GM21515 (cell line): ENCODE results near the gene CSPG4.
"Not testable (repeated sequence)": the region's sequence is repeated elsewhere in the genome, so short reads cannot be mapped to it uniquely, and the experiment has no call there.

Experiments
- ATAC-seq: cut with Tn5 transposase; IDR thresholded peaks from one replicate; pipeline ENCODE4 v1.9.1; 2021; ENCODE audit not compliant: unreplicated experiment

Gene CSPG4, protein sequence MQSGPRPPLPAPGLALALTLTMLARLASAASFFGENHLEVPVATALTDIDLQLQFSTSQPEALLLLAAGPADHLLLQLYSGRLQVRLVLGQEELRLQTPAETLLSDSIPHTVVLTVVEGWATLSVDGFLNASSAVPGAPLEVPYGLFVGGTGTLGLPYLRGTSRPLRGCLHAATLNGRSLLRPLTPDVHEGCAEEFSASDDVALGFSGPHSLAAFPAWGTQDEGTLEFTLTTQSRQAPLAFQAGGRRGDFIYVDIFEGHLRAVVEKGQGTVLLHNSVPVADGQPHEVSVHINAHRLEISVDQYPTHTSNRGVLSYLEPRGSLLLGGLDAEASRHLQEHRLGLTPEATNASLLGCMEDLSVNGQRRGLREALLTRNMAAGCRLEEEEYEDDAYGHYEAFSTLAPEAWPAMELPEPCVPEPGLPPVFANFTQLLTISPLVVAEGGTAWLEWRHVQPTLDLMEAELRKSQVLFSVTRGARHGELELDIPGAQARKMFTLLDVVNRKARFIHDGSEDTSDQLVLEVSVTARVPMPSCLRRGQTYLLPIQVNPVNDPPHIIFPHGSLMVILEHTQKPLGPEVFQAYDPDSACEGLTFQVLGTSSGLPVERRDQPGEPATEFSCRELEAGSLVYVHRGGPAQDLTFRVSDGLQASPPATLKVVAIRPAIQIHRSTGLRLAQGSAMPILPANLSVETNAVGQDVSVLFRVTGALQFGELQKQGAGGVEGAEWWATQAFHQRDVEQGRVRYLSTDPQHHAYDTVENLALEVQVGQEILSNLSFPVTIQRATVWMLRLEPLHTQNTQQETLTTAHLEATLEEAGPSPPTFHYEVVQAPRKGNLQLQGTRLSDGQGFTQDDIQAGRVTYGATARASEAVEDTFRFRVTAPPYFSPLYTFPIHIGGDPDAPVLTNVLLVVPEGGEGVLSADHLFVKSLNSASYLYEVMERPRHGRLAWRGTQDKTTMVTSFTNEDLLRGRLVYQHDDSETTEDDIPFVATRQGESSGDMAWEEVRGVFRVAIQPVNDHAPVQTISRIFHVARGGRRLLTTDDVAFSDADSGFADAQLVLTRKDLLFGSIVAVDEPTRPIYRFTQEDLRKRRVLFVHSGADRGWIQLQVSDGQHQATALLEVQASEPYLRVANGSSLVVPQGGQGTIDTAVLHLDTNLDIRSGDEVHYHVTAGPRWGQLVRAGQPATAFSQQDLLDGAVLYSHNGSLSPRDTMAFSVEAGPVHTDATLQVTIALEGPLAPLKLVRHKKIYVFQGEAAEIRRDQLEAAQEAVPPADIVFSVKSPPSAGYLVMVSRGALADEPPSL (N-terminal part only)

DNA sequence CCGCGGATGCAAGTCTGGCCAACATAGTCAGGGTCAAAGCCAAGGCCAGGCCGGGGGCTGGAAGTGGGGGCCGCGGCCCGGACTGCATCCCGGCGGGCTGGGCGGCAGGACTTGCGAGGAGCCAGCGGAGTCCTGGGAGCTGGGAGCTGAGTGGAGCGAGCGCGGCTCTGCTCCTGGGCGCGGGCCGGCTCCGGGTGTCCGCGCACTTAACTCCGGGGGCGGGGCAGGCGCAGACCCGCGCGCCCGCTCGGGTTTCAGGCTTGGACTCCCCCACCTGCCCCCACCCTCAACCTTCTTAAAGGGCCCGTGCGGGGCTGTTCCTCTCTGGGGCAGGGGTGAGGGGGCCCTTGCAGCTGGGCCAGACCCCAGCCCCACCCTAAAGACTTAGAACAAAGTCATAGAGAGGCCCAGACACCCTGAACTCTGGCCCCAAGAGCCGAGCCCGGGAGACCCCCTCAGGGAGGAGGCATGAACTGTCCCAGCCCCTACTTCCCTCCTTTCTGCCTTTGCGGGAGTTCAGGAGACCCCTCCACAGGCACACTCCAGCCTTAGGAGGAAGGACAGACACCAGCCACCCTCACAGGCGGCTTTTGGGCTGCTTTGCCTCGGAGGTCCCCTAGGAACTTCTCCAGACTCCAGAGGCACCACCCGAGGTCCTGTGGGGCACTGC lies at the start of gene CSPG4:
TSS of gene CSPG4 (minus strand) at position 181 of the 670 bp plus-strand sequence. CDS start at position 88, 93 bp downstream.
- no peak for ATAC-seq

DNA sequence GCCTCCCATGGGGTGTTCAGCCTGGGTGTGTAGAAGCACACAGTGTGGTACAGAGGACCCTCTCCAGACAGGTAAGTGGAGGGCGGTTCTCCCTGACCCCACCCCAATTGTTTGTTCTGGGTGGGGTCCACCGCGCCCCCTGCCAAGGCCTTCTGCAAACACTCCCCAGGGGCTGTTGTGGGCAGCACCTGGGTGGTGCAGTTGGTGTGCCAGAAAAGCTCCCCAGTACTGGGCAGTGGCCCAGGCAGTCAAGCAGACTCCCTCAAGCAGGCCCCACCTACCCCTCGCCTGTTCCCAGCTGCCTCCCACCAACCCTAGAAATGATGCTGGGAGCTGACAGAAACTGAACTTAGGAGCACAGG lies 49.7 kb upstream of the CSPG4 start:
- not testable (repeated sequence) for ATAC-seq

DNA sequence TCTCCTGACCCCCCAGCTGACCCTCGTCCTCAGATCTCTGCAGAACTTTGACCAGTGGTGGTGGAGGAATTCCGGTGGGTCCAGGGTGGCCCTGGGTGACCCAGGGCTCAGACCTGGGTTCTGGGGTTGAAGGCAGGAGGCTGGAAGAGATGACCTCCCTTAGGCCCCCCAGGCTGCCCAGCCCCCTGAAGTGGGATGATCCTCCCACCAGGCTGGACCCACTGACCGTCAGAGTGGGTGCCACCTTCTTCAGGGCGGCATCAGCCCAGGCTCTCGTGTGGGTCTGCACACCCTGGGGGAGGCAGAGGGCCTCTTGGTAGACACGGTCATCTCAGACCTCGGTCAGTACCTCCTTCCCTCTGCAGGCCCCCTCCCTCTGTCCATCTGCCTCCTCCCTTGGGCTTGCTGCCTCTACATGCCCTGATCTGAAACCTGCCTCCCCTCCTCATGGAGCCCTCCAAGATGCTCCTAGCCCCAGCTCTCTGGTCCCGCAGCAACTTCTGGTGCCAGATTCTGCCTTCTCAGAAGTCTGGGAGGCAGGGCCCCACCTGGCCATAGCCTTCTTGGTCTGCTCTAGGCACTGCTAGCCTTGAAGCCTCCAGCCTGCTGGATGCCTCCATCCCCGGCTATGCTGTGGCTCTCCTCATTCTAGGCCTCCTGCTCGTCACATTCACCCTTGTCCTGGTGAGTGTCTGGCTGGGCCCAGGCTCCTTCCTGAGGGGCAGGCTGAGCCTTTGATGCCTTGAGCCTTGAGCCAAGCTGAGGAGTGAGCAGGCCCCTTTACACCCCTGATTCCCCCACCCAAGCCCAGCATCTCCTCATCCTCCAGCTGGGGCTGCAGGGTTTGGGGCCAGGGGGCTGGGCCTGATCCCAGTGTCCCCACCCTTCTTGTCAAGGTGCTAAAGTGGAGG lies 49.1 kb upstream of the CSPG4 start:
- no peak for ATAC-seq

DNA sequence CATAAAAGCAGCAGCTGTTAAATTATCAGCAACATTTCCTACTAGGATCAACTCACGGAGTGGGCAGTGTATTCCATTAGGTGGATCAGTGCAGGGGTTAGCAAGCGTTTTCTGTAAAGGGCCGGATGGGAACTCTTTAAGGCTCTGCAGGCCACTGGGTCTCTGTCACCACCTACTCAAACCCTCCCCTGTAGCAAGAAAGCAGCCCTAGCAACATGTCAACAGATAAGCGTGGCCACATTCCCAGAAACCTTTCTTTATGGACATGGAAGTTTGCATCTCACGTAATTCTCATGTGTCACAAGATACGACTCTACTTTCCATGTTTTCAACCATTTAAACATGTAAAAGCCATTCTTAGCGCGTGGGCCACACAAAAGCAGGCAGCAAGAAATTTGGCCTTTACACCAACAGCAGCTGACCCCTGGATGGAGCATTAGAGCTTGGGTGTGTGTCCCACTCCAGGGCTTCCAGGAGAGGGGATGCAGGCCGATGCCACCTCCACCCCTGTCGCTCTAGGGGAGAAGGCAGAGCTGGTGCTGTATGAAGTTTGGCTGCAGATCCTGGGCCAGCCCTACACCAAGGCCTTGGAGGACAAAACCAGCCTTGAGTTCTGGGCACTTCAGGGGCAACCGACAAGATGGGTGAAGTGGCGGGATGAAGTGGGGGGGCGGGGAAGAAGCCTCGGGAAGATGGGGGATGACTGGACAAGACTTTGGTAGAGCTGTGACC lies 48.2 kb upstream of the CSPG4 start:
- no peak for ATAC-seq

DNA sequence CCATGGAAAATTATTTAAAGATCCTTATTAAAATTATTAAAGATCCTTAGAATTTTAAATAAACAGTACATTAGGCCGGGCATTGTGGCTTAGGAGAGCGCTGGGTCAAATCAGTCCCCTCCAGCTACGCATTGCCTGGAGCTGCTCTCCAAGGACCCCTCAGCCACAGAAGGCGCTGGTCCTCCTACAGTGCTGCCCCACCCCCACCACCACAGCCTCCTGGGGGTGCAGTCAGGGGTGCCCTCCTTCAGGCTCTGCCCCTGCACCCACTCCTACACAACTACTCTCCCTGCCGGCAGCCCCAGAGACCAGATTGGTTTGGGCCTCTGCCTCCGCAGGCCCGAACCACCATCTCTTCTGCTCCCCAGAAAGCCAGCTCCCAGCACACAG lies 47.5 kb upstream of the CSPG4 start:
- ATAC-seq = not testable (repeated sequence)

DNA sequence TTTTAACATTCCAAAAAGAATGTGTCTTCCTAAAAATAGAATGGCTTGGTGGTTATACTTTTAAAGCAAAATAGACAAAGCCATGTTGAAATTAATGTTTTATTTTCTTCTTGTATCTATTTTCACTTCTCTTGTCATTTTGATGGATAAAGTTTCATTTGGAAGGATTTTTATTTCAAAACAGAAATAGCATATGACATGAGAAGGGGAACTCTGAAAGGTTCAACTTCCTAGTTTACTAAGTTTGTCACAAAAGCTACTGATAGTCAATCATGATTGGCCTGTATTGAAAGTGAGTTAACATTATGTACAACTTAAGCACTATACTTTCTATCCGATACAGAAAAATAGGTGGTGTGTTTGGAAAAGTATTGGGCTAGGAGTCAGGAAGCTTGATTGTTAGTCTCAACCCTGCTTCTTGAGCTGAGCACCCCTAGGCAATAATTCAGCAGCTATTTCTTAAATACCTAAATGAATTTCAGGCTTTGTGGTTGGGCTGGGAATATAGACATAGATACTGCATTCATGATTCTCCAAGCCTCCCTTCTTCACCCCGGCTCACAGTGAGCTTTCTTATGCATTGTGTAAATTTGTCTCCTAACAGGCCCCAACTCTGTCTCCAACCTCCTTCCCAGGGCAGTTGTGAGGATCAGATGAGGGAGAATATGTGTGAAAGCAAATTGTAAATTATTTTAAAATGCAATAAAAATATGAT lies 46.9 kb upstream of the CSPG4 start:
- no peak for ATAC-seq

DNA sequence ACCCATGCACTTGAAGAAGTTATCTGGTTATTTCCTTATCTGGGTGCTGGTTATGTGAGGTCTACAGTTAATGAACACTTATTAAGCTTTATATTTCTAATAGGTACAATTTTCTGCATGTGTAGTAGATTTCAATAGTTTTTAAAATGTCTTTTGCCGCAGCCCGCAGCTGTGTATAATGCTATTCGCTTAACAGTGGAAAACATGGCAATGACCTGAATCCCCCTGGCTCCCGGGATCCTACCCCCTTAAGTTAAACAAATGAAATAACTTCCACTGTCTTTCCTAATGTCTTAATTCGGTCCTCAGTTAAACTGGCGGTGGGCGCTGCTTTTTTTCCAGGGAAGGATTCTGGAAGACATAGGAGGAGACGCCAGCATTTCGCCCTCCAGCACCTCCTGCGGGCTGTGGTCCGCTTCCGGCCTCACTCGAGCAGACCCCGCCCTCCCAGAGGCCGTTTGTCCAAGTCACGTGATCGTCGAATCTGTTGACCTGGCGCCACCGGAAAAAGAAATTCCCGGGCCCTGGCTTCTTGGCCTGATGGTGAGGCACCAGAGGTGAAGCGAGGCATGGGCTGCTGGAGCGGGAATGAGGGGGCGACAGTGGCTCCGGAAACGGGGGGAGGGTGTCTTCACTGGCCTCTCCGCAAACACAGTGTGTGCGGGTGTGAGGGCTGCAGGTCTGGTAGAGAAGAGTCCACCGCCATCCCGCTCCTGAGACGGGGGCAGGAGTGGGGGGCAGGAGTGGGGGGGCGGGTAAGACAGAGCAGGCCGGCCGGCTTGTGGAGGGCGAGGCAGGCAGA lies 45.6 kb upstream of the CSPG4 start:
- peak; percentile 91 for ATAC-seq

DNA sequence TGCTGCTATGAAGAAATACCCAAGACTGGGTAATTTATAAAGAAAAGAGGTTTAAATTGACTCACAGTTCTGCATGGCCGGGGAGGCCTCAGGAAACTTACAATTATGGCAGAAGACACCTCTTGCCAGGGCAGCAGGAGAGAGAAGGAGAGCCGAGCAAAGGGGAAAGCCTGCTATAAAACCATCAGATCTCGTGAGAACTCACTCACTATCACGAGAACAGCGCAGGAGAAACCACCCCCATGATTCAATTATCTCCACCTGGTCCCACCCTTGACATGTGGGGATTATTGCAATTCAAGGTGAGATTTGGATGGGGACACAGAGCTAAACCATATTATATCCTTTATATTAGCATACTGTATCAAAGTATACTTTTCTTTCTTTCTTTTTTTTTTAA lies 42.2 kb upstream of the CSPG4 start:
- ATAC-seq = not testable (repeated sequence)

DNA sequence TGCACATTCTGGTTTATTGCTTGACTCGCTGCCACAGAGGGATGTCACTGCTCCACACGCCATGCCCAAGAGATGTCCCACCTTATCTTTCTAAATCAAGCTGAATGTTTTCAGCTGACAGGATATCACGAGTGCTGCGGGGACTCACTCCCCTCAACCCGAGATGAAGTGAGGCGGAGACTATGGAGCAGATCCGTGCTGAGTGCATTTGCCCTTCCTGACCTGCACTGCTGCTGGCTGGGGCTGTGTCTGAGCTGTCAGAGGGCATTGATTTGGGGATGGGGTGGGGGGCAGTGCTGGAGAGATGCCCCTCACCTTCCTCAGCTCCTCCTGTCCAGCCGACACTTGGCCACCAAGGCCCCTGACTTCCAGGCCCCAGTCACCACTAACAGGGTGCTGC lies 40.5 kb upstream of the CSPG4 start:
- no peak for ATAC-seq

DNA sequence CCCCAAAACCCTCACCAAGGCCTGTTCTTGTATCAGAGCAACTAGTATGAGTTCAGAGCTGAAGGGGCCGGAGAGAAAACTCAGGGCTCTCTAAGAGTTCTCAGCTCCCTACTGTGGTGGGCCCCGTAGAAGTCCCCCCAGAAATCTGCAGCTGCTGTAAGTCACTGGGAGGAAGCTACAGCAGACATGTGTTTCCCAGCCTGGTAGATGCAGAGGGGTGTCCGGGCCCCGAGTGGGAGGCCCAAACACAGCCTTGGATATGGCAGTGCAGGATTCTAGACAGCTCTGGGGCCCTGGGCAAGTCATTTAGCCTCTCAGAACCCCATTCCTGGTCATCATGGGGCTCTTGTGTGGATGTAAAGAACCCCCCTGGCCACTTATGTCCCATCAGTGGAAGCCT lies 39.2 kb upstream of the CSPG4 start:
- no peak for ATAC-seq

DNA sequence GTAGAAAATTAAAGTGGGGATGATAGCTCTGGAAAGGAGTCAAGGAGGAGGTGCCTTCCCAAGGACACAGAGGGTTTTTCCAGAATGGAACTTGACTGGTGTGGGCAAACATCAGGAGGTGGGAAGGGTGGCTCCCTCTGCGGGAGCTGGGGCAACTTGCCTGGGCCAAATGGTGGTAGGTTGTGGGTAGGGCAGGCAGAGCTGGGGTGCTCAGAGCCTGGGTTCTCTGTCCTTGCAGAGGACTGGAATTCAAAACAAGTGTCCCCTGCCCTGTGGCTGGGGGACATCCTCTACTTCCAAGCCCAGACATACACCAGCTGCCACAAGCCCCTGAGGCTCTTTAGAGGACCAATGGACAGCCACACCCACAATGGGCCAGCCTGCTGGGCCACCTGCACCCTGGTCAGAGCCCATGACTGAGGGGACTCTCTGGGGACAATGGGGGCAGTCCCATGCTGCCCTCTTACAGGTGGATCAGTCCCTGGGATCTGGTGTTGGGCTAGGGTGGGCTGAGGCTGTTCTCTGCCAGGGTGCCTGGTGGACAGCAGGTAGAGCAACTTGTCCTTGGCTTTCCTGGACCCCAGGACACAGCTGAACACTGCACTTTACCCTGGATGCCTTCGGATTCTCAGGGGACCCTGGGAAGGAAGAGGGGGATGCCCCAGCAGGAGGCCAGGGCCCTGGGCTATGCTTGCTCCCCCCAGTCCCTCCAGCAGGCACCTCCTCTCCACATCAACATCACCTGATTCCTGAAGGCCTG lies 38.6 kb upstream of the CSPG4 start:
- no peak for ATAC-seq

DNA sequence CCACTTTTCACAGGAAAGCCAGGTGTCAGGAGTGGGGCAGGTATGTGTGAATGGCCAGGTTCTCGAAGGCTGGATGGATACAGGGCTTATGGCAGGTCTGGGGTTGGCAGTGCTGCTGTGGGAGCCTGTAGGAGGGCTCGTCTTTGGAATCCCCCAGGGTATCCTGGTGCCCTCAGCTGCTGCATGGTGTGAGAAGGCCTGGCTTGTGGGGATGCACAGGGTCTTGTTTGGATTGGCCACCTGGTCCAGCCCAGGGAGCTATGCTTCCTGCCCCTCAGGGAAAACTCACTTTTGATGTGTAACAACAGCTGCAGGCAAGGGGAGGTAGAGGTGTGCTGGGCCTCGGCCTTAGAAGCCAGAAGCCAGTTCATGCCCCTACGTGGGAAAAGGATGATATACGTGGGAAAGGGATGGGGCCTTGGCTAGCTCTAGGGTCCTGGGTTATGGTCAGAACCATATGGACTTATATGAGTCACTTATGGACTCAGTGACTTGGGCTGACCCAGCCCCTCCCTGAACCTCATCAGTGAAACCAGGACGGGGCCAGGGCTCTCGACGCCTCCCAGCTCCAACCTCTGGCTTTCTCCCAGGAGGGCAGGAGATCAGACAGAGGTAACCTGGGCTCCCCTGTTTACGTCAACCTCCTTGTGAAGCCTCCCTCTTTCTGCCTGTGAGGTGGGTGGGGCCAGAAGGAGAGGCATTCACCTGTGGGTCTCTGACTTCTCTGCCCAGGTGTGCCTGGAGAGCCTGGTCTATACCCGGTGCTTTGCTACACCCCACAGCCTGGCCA lies 37.8 kb upstream of the CSPG4 start:
- no peak for ATAC-seq

DNA sequence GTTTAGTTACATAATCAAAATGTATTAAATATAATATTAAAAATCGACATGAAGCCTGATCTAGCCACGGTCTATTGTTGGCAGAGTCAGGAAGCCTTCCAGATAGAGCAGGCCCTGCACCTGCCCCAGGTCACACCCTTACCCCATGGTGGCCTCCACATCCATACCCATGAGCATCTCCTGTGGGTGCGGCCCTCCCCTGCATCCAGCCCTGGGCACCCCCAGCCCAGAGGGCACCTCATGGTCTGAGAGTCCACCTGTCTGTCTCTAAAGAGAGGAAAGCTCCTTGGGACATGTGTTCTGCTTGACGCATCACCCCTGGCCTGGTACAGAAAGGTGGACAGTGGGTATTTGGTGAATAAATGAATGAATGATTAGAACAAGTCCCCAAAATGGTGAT lies 37.2 kb upstream of the CSPG4 start:
- no peak for ATAC-seq

DNA sequence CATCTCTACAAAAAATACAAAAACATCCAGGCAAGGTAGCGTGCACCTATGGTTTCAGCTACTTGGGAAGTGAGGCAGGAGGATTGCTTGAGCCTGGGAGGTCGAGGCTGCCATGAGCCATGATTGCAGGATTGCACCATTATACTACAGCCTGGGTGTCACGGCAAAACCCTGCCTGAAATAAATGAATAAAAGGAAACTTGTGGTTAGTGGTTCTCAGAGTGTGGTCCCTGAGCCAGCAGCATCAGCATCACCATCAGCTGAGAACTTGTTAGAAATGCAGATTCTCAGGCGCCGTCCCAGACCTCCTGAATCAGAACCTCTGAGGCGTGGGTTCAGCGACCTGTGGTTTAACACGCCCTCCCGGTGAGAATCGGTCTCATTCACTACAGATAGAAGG lies 36.2 kb upstream of the CSPG4 start:
- not testable (repeated sequence) for ATAC-seq

DNA sequence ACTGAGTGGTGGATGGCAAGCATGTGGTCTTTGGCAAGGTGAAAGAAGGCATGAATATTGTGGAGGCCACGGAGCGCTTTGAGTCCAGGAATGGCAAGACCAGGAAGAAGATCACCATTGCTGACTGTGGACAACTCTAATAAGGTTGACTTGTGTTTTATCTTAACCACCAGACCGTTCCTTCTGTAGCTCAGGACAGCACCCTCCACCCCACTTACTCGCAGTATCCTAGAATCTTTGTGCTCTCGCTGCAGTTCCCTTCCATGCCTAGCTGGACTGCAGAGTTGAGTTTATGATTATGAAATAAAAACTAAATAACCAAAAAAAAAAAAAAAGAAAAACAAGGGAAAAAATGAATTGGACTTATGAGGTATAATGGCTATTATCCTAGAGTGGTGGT lies 34.5 kb upstream of the CSPG4 start:
- not testable (repeated sequence) for ATAC-seq

DNA sequence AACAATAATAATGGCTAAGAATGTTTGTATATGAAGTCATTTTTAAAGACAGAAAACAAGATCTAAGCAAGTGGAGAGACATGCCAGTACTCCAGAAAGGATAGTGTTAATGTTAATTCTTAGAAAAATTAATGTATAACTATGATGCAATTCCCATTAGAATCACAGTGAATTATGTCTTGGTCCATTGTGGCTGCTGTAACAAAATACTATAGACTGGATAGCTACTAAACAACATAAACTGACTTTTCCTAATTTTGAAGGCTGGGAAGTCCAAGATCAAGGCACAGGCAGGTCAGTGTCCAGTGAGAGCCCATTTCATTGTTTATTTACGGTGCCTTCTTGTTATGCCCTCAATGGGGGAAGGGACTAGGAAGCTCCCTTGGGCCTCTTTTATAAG lies 32.7 kb upstream of the CSPG4 start:
- no peak for ATAC-seq
